Measurements from ENCODE around the gene SHLD1. TPM values are rescaled to one million over a fixed set of nuclear protein-coding genes. Genes with fewer than 3 reads are reported as not detected.
A peak's percentile ranks its signal among the peaks of the same experiment; 100 is the strongest.
"Not testable (repeated sequence)": the region's sequence is repeated elsewhere in the genome, so short reads cannot be mapped to it uniquely, and the experiment has no call there.

The SHLD1 gene
- polyA plus RNA-seq, 6 donors from 2014 or later = 14.0 to 43.9 (median 30.8) TPM

GRCh38 chr20:5793916-5794315, 43.7 kb downstream of the SHLD1 start:
- peaks cover 21 to 46% (median 27%) of the 10 kb centered on the region in 3 donors for H3K4me1 Mint-ChIP-seq
- H3K9me3 Mint-ChIP-seq = peaks cover 0 to 2% (median 0%) of the 10 kb centered on the region in 7 donors
- no peaks in the 10 kb centered on the region for H3K27me3 Mint-ChIP-seq
- no peak overlapping the region for H3K4me3 Mint-ChIP-seq
- peaks cover 5 to 8% of the 10 kb centered on the region in 2 donors for H3K36me3 Mint-ChIP-seq
- no peak for ATAC-seq (ENCODE audit: low read depth in 2 of 2)
- no peak for DNase-seq
- H3K27ac Mint-ChIP-seq = no peak overlapping the region

GRCh38 chr20:5796331-5797040, 46.3 kb downstream of the SHLD1 start:
- H3K27me3 Mint-ChIP-seq = no peaks in the 10 kb centered on the region
- DNase-seq (no peak), ATAC-seq (ENCODE audit: low read depth in 2 of 2) (no peak)
- peaks cover 5 to 8% of the 10 kb centered on the region in 2 donors for H3K36me3 Mint-ChIP-seq
- H3K27ac Mint-ChIP-seq = peak overlapping the region; percentile 97 to 100 (median 100)
- peaks cover 26 to 49% (median 34%) of the 10 kb centered on the region in 3 donors for H3K4me1 Mint-ChIP-seq
- peaks cover 0 to 2% (median 0%) of the 10 kb centered on the region in 7 donors for H3K9me3 Mint-ChIP-seq
- peak overlapping the region in 6 of 8 donors; percentile 2 to 85 (median 41) for H3K4me3 Mint-ChIP-seq

- Mint-ChIP-seq H3K4me1 (peaks cover 27 to 49% (median 36%) of the 10 kb centered on the region in 3 donors), H3K9me3 (peaks cover 0 to 2% (median 0%) of the 10 kb centered on the region in 7 donors), H3K27ac (peak overlapping the region; percentile 97 to 100 (median 100)), H3K4me3 (peak overlapping the region in 7 of 8 donors; percentile 30 to 88 (median 64)), H3K36me3 (peaks cover 7 to 12% of the 10 kb centered on the region in 2 donors), H3K27me3 (no peaks in the 10 kb centered on the region)
- ATAC-seq (ENCODE audit: low read depth in 2 of 2) (no peak), DNase-seq (no peak)
Measured at GRCh38 chr20:5797165-5797564, 47.0 kb downstream of the SHLD1 start.

- H3K4me3 Mint-ChIP-seq = peak overlapping the region; percentile 49 to 88 (median 74)
- no peaks in the 10 kb centered on the region for H3K27me3 Mint-ChIP-seq
- peaks cover 9 to 19% of the 10 kb centered on the region in 2 donors for H3K36me3 Mint-ChIP-seq
- peak; percentile 83 to 86 for ATAC-seq (ENCODE audit: low read depth in 2 of 2)
- peaks cover 0 to 2% (median 0%) of the 10 kb centered on the region in 7 donors for H3K9me3 Mint-ChIP-seq
- DNase-seq = peak; percentile 83
- peak overlapping the region; percentile 97 to 100 (median 100) for H3K27ac Mint-ChIP-seq
- peaks cover 32 to 52% (median 44%) of the 10 kb centered on the region in 3 donors for H3K4me1 Mint-ChIP-seq
Measured at GRCh38 chr20:5797843-5798462, 47.8 kb downstream of the SHLD1 start.

- peaks cover 18 to 26% of the 10 kb centered on the region in 2 donors for H3K36me3 Mint-ChIP-seq
- peaks cover 25 to 68% (median 51%) of the 10 kb centered on the region in 3 donors for H3K4me1 Mint-ChIP-seq
- not testable (repeated sequence) for H3K9me3 Mint-ChIP-seq; H3K27me3 Mint-ChIP-seq; ATAC-seq (ENCODE audit: low read depth in 2 of 2)
- peak overlapping the region in 5 of 6 donors; percentile 45 to 97 (median 51) for H3K27ac Mint-ChIP-seq
- peak overlapping the region in 2 of 8 donors; percentile 20 to 82 for H3K4me3 Mint-ChIP-seq
- peak; percentile 8 for DNase-seq
Measured at GRCh38 chr20:5803754-5804303, 53.6 kb downstream of the SHLD1 start.

GRCh38 chr20:5806457-5807263, 56.5 kb downstream of the SHLD1 start:
- Mint-ChIP-seq H3K27ac (peak overlapping the region in 4 of 6 donors; percentile 13 to 79 (median 38)), H3K9me3 (peaks cover 0 to 2% (median 0%) of the 10 kb centered on the region in 7 donors), H3K36me3 (peaks cover 23 to 26% of the 10 kb centered on the region in 2 donors), H3K4me3 (peak overlapping the region in 2 of 8 donors; percentile 29 to 92), H3K27me3 (no peaks in the 10 kb centered on the region), H3K4me1 (peaks cover 21 to 69% (median 49%) of the 10 kb centered on the region in 3 donors)
- DNase-seq (no peak), ATAC-seq (ENCODE audit: low read depth in 2 of 2) (no peak)

- peaks cover 16 to 65% (median 43%) of the 10 kb centered on the region in 3 donors for H3K4me1 Mint-ChIP-seq
- H3K27me3 Mint-ChIP-seq = no peaks in the 10 kb centered on the region
- ATAC-seq (ENCODE audit: low read depth in 2 of 2) (no peak), DNase-seq (no peak)
- H3K4me3 Mint-ChIP-seq = peak overlapping the region in 1 of 8 donors; percentile 92
- H3K9me3 Mint-ChIP-seq = peaks cover 0 to 2% (median 0%) of the 10 kb centered on the region in 7 donors
- peak overlapping the region in 4 of 6 donors; percentile 30 to 90 (median 63) for H3K27ac Mint-ChIP-seq
- peaks cover 19% of the 10 kb centered on the region in 2 donors for H3K36me3 Mint-ChIP-seq
Measured at GRCh38 chr20:5807431-5807830, 57.2 kb downstream of the SHLD1 start.

GRCh38 chr20:5808901-5809300, 58.7 kb downstream of the SHLD1 start:
- Mint-ChIP-seq H3K4me3 (no peak overlapping the region), H3K27ac (no peak overlapping the region), H3K4me1 (peaks cover 14 to 53% (median 33%) of the 10 kb centered on the region in 3 donors), H3K9me3 (no peaks in the 10 kb centered on the region), H3K27me3 (no peaks in the 10 kb centered on the region), H3K36me3 (peaks cover 14 to 19% of the 10 kb centered on the region in 2 donors)
- ATAC-seq (ENCODE audit: low read depth in 2 of 2) (no peak), DNase-seq (no peak)

GRCh38 chr20:5809495-5809894, 59.3 kb downstream of the SHLD1 start:
- ATAC-seq (ENCODE audit: low read depth in 2 of 2) = no peak
- Mint-ChIP-seq H3K4me3 (no peak overlapping the region), H3K27me3 (no peaks in the 10 kb centered on the region), H3K9me3 (no peaks in the 10 kb centered on the region), H3K4me1 (peaks cover 14 to 52% (median 30%) of the 10 kb centered on the region in 3 donors), H3K27ac (no peak overlapping the region), H3K36me3 (peaks cover 14 to 19% of the 10 kb centered on the region in 2 donors)
- no peak for DNase-seq

GRCh38 chr20:5810800-5811422, 60.7 kb downstream of the SHLD1 start:
- peak overlapping the region in 3 of 6 donors; percentile 1 to 36 (median 29) for H3K27ac Mint-ChIP-seq
- H3K27me3 Mint-ChIP-seq = no peaks in the 10 kb centered on the region
- H3K4me1 Mint-ChIP-seq = peaks cover 14 to 47% (median 21%) of the 10 kb centered on the region in 3 donors
- H3K4me3 Mint-ChIP-seq = no peak overlapping the region
- DNase-seq (no peak), ATAC-seq (ENCODE audit: low read depth in 2 of 2) (no peak)
- no peaks in the 10 kb centered on the region for H3K9me3 Mint-ChIP-seq
- H3K36me3 Mint-ChIP-seq = peaks cover 14 to 19% of the 10 kb centered on the region in 2 donors

- Mint-ChIP-seq H3K27me3 (no peaks in the 10 kb centered on the region), H3K4me3 (no peak overlapping the region), H3K4me1 (peaks cover 7 to 43% (median 13%) of the 10 kb centered on the region in 3 donors), H3K27ac (peak overlapping the region in 1 of 6 donors; percentile 54), H3K36me3 (peaks cover 8 to 11% of the 10 kb centered on the region in 2 donors), H3K9me3 (no peaks in the 10 kb centered on the region)
- ATAC-seq (ENCODE audit: low read depth in 2 of 2) (no peak), DNase-seq (no peak)
Measured at GRCh38 chr20:5811746-5812145, 61.5 kb downstream of the SHLD1 start.

- Mint-ChIP-seq H3K27me3 (no peaks in the 10 kb centered on the region), H3K36me3 (peaks cover 0 to 5% of the 10 kb centered on the region in 2 donors), H3K27ac (peak overlapping the region in 4 of 6 donors; percentile 8 to 41 (median 34)), H3K4me1 (peaks cover 19 to 58% (median 27%) of the 10 kb centered on the region in 3 donors), H3K4me3 (no peak overlapping the region), H3K9me3 (no peaks in the 10 kb centered on the region)
- no peak for ATAC-seq (ENCODE audit: low read depth in 2 of 2)
- no peak for DNase-seq
Measured at GRCh38 chr20:5818346-5818681, 68.1 kb downstream of the SHLD1 start.

Data from naive B cell (primary cell).